Measurements from ENCODE around the gene ZBTB34.

DNA sequence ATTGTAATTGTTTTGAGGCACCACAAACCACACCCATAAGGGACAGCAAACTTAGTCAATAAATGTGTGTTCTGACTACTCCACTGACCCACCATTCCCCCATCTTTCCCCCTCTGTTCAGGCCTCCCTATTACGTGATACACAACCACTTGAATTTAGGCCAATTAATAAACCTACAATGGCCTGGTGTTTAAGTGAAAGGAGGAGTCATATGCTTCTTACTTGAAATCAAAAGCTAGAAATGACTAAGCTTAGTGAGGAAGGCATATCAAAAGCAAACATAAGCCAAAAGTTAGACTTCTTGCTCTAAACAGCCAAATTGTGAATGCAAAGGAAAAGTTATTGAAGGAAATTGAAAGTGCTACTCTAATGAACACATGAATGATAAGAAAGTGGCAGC lies 41.0 kb upstream of the ZBTB34 start:
- TF ChIP-seq MTA3 (IDR thresholded peaks at IDR 0.05; ENCODE audit: borderline replicate concordance): no peak
- no peak for TF ChIP-seq YY1 (IDR thresholded peaks at IDR 0.05; ENCODE audit: borderline replicate concordance in 1 of 3, control insufficient read depth in 1 of 3, extremely low read depth in 1 of 3, insufficient read depth in 3 of 3, insufficient read length in 1 of 3, insufficient replicate concordance in 2 of 3, low read depth in 1 of 3, low read length in 2 of 3)
- no peak for TF ChIP-seq MAX (CRISPR knock-in tag; IDR thresholded peaks at IDR 0.05)
- TF ChIP-seq EZH2 (IDR thresholded peaks at IDR 0.05; ENCODE audit: borderline replicate concordance, low read depth, low read length): no peak
- TF ChIP-seq POLR2A (conservative IDR thresholded peaks at IDR 0.05): no peak

Measured in K562 (cell line).